ENCODE measurements around the gene SAMD8. TPM values are rescaled to one million over a fixed set of nuclear protein-coding genes. Genes with fewer than 3 reads are reported as not detected.
"Not testable (repeated sequence)": the region's sequence is repeated elsewhere in the genome, so short reads cannot be mapped to it uniquely, and the experiment has no call there.

Gene SAMD8
- total and polyA plus RNA-seq, 3 donors from 2014 or later, result 45.0 to 66.3 (median 55.3) TPM

DNA sequence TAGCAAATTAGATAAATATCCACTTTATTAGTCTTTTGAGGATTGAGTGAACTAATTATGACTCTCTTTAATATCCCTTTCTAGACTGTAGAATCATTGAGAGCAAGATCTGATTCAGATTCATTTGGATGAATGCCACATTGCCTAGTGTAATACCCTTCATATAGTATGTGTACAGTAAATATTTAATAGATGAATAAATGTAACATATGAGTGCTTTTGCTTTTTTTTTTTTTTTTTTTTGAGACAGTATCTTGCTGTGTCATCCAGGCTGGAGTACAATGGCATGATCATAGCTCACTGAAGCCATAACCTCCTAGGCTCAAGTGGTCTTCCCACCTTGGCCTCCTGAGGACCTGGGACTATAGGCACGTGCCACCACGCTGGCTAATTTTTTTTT lies 14.8 kb downstream of the SAMD8 start:
- Histone ChIP-seq H3K4me3 (no peak overlapping the region), H3K9me3 (no peaks in the 10 kb centered on the region), H3K36me3 (ENCODE audit: low read depth, missing control alignments) (no peaks in the 10 kb centered on the region), H3K27me3 (no peaks in the 10 kb centered on the region), H3K27ac (peak overlapping the region in 1 of 2 donors; percentile 23), H3K4me1 (peaks cover 14% of the 10 kb centered on the region)
- TF ChIP-seq CTCF (IDR thresholded peaks at IDR 0.05), result no peak
- TF ChIP-seq POLR2A (IDR thresholded peaks at IDR 0.05), result no peak
- WGBS, 2 donors, result 86 to 98% methylated on average over 2 of the region's 2 CpGs
- intact Hi-C loops (cut with DNase I; ENCODE audit: low total_unique reads), result no loop called here
- no peak for DNase-seq

DNA sequence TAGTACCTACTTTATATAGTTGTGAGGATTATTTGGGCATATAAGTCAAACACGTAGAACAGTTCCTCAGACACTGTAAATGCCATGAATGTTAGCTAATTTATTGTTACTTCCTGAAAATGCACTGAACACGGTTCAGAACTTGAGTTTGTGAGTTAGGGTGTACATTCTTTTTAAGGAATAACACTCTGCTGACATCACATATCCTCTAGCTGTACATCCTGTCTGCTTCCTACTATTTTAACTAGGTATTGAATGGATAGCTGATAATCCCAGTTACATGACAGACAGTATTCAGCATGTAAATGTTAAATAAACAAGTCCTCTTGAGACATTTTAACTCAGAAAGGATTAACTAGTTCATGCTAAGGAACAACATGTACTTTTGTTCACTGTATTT lies 16.0 kb downstream of the SAMD8 start:
- Histone ChIP-seq H3K27ac (no peak overlapping the region), H3K9me3 (no peaks in the 10 kb centered on the region), H3K36me3 (ENCODE audit: low read depth, missing control alignments) (no peaks in the 10 kb centered on the region), H3K4me3 (no peak overlapping the region), H3K27me3 (no peaks in the 10 kb centered on the region), H3K4me1 (peaks cover 14% of the 10 kb centered on the region)
- TF ChIP-seq POLR2A (IDR thresholded peaks at IDR 0.05) (no peak), CTCF (IDR thresholded peaks at IDR 0.05) (no peak)
- intact Hi-C loops (cut with DNase I; ENCODE audit: low total_unique reads), result no loop called here
- 44 to 49% methylated on average over 2 of the region's 2 CpGs for WGBS, 2 donors
- DNase-seq, result no peak

- H3K4me3 ChIP-seq; H3K36me3 ChIP-seq (ENCODE audit: low read depth, missing control alignments); intact Hi-C loops (cut with DNase I; ENCODE audit: low total_unique reads); DNase-seq; H3K27ac ChIP-seq; H3K27me3 ChIP-seq; H3K9me3 ChIP-seq: not testable (repeated sequence)
- 96 to 100% methylated on average over 1 of the region's 1 CpG for WGBS, 2 donors
- peaks cover 14% of the 10 kb centered on the region for H3K4me1 ChIP-seq
These were observed 17.5 kb downstream of the SAMD8 start for GRCh38 chr10:75128985-75129384.

GRCh38 chr10:75129537-75129936 lies 18.1 kb downstream of the SAMD8 start:
- Histone ChIP-seq H3K4me3 (no peak overlapping the region), H3K27ac (no peak overlapping the region), H3K4me1 (peaks cover 14% of the 10 kb centered on the region), H3K27me3 (no peaks in the 10 kb centered on the region), H3K9me3 (no peaks in the 10 kb centered on the region), H3K36me3 (ENCODE audit: low read depth, missing control alignments) (no peaks in the 10 kb centered on the region)
- intact Hi-C loops (cut with DNase I; ENCODE audit: low total_unique reads), result no loop called here
- no peak for DNase-seq
- no peak for TF ChIP-seq POLR2A (IDR thresholded peaks at IDR 0.05)
- TF ChIP-seq CTCF (IDR thresholded peaks at IDR 0.05), result no peak
- 71 to 76% methylated on average over 1 of the region's 1 CpG for WGBS, 2 donors

DNA sequence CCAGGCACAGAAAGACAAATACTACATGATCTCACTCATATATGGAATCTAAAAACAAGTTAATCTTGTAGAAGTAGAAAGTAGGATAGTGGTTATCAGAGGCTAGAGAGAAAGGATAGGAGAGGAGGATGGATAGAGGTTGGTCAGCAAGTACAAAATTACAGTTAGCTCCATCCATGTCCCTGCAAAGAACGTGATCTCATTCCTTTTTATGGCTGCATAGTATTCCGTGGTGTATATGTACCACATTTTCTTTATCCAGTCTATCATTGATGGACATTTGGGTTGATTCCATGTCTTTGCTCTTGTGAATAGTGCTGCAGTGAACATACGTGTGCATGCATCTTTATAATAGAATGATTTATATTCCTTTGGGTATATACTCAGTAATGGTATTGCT lies 22.2 kb downstream of the SAMD8 start:
- H3K4me3 ChIP-seq; H3K27me3 ChIP-seq; H3K4me1 ChIP-seq; H3K9me3 ChIP-seq; H3K27ac ChIP-seq; H3K36me3 ChIP-seq (ENCODE audit: low read depth, missing control alignments); DNase-seq; intact Hi-C loops (cut with DNase I; ENCODE audit: low total_unique reads): not testable (repeated sequence)
- 89 to 99% methylated on average over 3 of the region's 3 CpGs for WGBS, 2 donors

DNA sequence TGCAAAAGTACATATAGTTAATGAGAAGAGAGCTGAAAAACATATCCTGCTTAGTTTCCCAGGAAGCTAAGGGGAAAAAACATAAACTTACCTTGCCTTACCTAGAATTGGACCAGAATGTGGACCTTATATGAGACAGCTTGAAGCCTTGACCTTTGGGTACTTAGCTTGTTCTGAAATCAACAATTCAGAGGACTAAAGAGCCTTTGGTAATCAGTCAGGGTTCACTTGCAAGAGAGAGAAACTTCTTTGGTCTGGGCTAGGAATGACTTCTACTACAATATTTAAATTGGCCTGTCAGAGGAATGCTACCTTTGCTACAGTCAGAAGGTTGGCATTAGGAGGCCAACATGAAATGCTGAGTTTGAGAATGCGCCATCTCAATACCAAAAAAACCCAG lies 24.9 kb downstream of the SAMD8 start:
- no peaks in the 10 kb centered on the region for H3K36me3 ChIP-seq (ENCODE audit: low read depth, missing control alignments)
- peaks cover 9% of the 10 kb centered on the region for H3K4me1 ChIP-seq
- intact Hi-C loops (cut with DNase I; ENCODE audit: low total_unique reads), result no loop called here
- no peaks in the 10 kb centered on the region for H3K9me3 ChIP-seq
- 90 to 100% methylated on average over 1 of the region's 1 CpG for WGBS, 2 donors
- TF ChIP-seq POLR2A (IDR thresholded peaks at IDR 0.05), result no peak
- no peak for TF ChIP-seq CTCF (IDR thresholded peaks at IDR 0.05)
- H3K4me3 ChIP-seq, result no peak overlapping the region
- H3K27me3 ChIP-seq, result no peaks in the 10 kb centered on the region
- no peak for DNase-seq
- no peak overlapping the region for H3K27ac ChIP-seq
